Kidney (tissue), 14 donors: ENCODE results near the gene SLC44A4. TPM values are rescaled to one million over a fixed set of nuclear protein-coding genes. Genes with fewer than 3 reads are reported as not detected.
"Not testable (repeated sequence)": the region's sequence is repeated elsewhere in the genome, so short reads cannot be mapped to it uniquely, and the experiment has no call there.

Experiments used
- DNase-seq, 5 donors: peaks; one replicate each; pipeline ENCODE4 v3.0.0-alpha.2; 2013 to 2020
- FAIRE-seq: peaks from 2 replicates; lab custom pipeline; 2012; peaks lifted over from hg19 to GRCh38; lab: Jason Lieb, UNC
- H3K27ac ChIP-seq, 2 donors: one replicate each; pipeline ENCODE4 v1.7.0; 2013; ENCODE audit warnings: low read depth in 2 of 2, low read length in 2 of 2, inconsistent platforms in 1 of 2
- H3K27me3 ChIP-seq: one replicate; pipeline ENCODE4 v1.7.1; 2013; ENCODE audit warnings: low read length, inconsistent platforms; ENCODE audit not compliant: control insufficient read depth, insufficient read depth
- H3K36me3 ChIP-seq, 3 donors: one replicate each; pipeline versions ENCODE4 v1.7.0 to v1.7.1; 2013; ENCODE audit warnings: low read length in 3 of 3, control low read depth in 1 of 3, inconsistent platforms in 1 of 3; ENCODE audit not compliant: insufficient read depth in 3 of 3, control insufficient read depth in 2 of 3
- H3K4me1 ChIP-seq, 3 donors: one replicate each; pipeline versions ENCODE4 v1.7.0 to v1.7.1; 2013; ENCODE audit warnings: low read length in 3 of 3, inconsistent platforms in 1 of 3, low read depth in 1 of 3; ENCODE audit not compliant: control insufficient read depth in 2 of 3, insufficient read depth in 2 of 3
- H3K4me3 ChIP-seq, 3 donors: one replicate each; pipeline versions ENCODE4 v1.7.0 to v1.8.1; 2013; ENCODE audit warnings: low read length in 3 of 3, control low read depth in 1 of 3, inconsistent platforms in 1 of 3
- H3K9ac ChIP-seq, 3 donors: one replicate each; pipeline versions ENCODE4 v1.7.0 to v1.7.1; 2013; ENCODE audit warnings: low read length in 3 of 3, control low read depth in 1 of 3, inconsistent platforms in 1 of 3
- H3K9me3 ChIP-seq, 3 donors: one replicate each; pipeline versions ENCODE4 v1.7.0 to v1.7.1; 2013; ENCODE audit warnings: low read length in 3 of 3, control low read depth in 1 of 3, inconsistent platforms in 1 of 3; ENCODE audit not compliant: control insufficient read depth in 2 of 3, insufficient read depth in 1 of 3
- intact Hi-C: fragments of 100-400 bp; cut with DNase I; formaldehyde crosslinking; loops from one replicate; pipeline ENCODE4 v1.11.1; 2022
- polyA plus RNA-seq: library from polyadenylated mRNA; stranded (reverse); fragments of 350-450 nt; fragmentation: Illumina TruSeq; extraction: RNeasy Lipid Tissue Mini Kit (QIAGEN cat#74804); gene quantifications from one replicate; pipeline ENCODE4 v1.2.3, GENCODE V29; 2014; ENCODE audit warnings: low read depth, low replicate concordance; ENCODE audit not compliant: insufficient read depth
- total RNA-seq: library from RNA; stranded (reverse); fragmentation: NEBNext Ultra II Directional; extraction: Animal tissue kit (Norgen Biotek cat#: 25700); gene quantifications from one replicate; pipeline ENCODE4 v1.2.1, GENCODE V29; 2021
- TF ChIP-seq, protein P1 (sequence below): IDR thresholded peaks from 3 replicates; pipeline ENCODE4 v1.5.1; 2012; ENCODE audit warnings: mild to moderate bottlenecking, moderate library complexity, borderline replicate concordance; ENCODE audit not compliant: insufficient read depth; ENCODE audit errors: extremely low read depth
- donor health status: control.
- donor health status: control.
- donor health status: control.
- donor health status: control.
- donor health status: control.
- donor health status: DM: yes; HTN: yes; CAD: no.
- donor health status: Normal renal cell carcinoma (clear cell type).

Gene SLC44A4
- total and polyA plus RNA-seq, 2 donors from 2014 or later, result 37.4 to 137 TPM

DNA sequence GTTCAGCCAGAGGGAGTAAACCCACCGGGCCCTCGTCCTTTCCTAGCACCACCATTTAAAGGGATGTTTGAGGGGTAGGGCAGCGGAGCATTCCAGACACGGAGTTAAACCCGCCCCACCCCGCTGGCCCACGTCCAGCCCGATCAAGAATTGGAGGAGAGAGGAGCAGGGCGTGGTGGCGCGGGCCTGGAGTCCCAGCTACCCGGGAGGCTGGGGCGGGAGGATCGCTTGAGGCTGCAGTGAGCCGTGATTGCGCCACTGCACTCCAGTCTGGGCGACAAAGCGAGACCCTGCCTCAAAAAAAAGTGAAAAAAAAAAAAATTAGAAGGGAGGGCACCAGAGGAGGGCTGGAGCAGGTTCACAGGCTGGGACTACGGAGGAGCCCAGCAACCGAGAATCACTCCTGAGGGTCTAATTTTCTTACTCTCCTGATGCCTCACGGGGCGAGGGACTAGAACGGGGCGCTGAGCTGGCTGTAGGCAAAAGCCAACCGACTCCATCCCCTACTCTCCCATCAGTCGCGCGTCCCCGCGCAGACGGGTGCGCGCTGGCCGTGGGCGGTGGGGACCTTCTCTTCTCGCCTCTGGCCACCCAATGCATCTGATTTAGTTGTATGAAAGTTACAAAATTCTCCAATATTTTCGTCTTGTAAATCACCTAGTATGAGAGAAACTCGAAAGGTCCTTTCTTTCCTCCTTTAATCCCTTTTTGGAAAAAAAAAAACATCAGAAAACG lies 57.3 kb downstream of the SLC44A4 start:
- TF ChIP-seq, protein P1, sequence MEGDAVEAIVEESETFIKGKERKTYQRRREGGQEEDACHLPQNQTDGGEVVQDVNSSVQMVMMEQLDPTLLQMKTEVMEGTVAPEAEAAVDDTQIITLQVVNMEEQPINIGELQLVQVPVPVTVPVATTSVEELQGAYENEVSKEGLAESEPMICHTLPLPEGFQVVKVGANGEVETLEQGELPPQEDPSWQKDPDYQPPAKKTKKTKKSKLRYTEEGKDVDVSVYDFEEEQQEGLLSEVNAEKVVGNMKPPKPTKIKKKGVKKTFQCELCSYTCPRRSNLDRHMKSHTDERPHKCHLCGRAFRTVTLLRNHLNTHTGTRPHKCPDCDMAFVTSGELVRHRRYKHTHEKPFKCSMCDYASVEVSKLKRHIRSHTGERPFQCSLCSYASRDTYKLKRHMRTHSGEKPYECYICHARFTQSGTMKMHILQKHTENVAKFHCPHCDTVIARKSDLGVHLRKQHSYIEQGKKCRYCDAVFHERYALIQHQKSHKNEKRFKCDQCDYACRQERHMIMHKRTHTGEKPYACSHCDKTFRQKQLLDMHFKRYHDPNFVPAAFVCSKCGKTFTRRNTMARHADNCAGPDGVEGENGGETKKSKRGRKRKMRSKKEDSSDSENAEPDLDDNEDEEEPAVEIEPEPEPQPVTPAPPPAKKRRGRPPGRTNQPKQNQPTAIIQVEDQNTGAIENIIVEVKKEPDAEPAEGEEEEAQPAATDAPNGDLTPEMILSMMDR, result no peak
- FAIRE-seq (no peak), DNase-seq (peak; percentile 59 to 91 (median 86))
- Histone ChIP-seq H3K27me3 (no peaks in the 10 kb centered on the region), H3K9me3 (no peaks in the 10 kb centered on the region), H3K4me1 (peaks cover 2 to 22% (median 14%) of the 10 kb centered on the region in 3 donors), H3K27ac (peak overlapping the region; percentile 99 to 100), H3K4me3 (peak overlapping the region; percentile 72 to 87 (median 73)), H3K9ac (peak overlapping the region; percentile 80 to 100 (median 93)), H3K36me3 (no peaks in the 10 kb centered on the region)
- intact Hi-C loops, result no loop called here

DNA sequence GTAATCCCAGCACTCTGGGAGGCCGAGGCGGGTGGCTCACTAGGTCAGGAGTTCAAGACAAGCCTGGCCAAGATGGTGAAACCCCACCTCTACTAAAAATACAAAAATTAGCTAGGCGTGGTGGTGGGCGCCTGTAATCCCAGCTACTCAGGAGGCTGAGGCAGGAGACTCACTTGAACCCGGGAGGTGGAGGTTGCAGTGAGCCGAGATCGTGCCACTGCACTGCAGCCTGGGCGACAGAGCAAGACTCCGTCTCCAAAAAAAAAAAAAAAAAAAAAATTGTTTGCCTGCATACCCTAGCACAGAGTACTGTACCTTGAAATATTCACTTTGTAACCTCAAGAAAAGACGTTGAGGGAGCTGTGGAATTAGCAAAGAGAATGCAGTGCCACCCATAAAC lies 58.4 kb downstream of the SLC44A4 start:
- H3K36me3 ChIP-seq, FAIRE-seq, intact Hi-C loops, H3K4me3 ChIP-seq, H3K27me3 ChIP-seq, H3K9me3 ChIP-seq: not testable (repeated sequence)
- Histone ChIP-seq H3K27ac (peak overlapping the region in 1 of 2 donors; percentile 100), H3K9ac (peak overlapping the region in 1 of 3 donors; percentile 93), H3K4me1 (peaks cover 0 to 16% (median 12%) of the 10 kb centered on the region in 3 donors)
- peak in 1 of 5 donors; percentile 49 for DNase-seq

DNA sequence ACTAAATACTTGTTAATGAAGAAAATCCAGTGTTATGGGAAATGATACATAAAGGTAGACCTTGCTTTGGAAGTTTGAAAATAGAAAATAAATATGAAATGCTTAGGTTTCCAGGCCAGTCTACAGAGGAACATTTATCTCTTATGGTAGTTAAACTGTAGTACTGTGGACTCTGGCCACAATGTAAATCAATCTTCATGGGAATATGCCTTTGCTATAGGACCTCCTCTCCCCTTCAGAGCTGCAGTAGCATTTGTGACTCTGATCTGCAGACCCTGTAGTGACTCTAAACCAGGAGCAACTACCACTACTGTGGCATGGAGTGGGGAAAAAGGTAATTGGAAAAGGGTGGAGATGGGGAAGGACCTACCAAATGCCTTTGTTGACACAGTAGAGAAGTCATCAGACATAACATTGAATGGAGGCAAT lies 58.9 kb downstream of the SLC44A4 start:
- Histone ChIP-seq H3K4me3 (no peak overlapping the region), H3K9ac (peak overlapping the region in 1 of 3 donors; percentile 19), H3K9me3 (no peaks in the 10 kb centered on the region), H3K27ac (peak overlapping the region; percentile 73 to 82), H3K4me1 (peaks cover 0 to 14% (median 12%) of the 10 kb centered on the region in 3 donors), H3K36me3 (no peaks in the 10 kb centered on the region), H3K27me3 (no peaks in the 10 kb centered on the region)
- TF ChIP-seq, protein P1, result no peak
- DNase-seq, result peak in 1 of 5 donors; percentile 44
- FAIRE-seq, result no peak
- intact Hi-C loops, result no loop called here

DNA sequence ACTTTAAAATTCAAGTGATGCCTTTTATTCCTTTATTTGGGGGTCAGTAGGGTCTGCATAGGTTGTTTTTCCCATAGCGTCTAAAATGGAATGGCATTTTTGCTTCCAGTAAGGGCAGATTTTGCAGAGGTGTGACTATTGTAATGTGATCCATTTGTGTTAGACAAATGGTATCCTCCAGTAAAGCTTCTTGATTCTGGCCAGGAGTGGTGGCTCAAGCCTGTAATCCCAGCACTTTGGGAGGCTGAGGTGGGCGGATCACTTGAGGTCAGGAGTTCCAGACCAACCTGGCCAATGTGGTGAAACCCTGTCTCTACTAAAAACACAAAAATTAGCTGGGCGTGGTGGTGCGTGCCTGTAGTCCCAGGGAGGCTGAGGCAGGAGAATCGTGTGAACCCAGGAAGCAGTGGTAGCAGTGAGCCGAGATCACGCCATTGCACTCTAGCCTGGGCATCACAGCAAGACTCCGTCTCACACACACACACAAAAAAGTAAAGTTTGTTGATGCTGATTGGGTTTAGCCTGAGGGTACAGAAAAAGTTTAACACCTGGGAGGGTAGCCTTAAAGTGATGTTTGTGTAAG lies 60.8 kb downstream of the SLC44A4 start:
- peak in 1 of 5 donors; percentile 23 for DNase-seq
- H3K9me3 ChIP-seq, H3K36me3 ChIP-seq, intact Hi-C loops, H3K27me3 ChIP-seq, FAIRE-seq: not testable (repeated sequence)
- Histone ChIP-seq H3K4me1 (peaks cover 4 to 17% (median 10%) of the 10 kb centered on the region in 3 donors), H3K4me3 (peak overlapping the region; percentile 54 to 69 (median 63)), H3K9ac (peak overlapping the region in 2 of 3 donors; percentile 30 to 79), H3K27ac (peak overlapping the region; percentile 78 to 91)

DNA sequence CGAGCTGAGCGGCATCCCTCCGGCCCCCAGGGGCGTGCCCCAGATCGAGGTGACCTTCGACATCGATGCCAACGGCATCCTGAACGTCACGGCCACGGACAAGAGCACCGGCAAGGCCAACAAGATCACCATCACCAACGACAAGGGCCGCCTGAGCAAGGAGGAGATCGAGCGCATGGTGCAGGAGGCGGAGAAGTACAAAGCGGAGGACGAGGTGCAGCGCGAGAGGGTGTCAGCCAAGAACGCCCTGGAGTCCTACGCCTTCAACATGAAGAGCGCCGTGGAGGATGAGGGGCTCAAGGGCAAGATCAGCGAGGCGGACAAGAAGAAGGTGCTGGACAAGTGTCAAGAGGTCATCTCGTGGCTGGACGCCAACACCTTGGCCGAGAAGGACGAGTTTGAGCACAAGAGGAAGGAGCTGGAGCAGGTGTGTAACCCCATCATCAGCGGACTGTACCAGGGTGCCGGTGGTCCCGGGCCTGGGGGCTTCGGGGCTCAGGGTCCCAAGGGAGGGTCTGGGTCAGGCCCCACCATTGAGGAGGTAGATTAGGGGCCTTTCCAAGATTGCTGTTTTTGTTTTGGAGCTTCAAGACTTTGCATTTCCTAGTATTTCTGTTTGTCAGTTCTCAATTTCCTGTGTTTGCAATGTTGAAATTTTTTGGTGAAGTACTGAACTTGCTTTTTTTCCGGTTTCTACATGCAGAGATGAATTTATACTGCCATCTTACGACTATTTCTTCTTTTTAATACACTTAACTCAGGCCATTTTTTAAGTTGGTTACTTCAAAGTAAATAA lies 61.5 kb downstream of the SLC44A4 start:
- FAIRE-seq, intact Hi-C loops, H3K9me3 ChIP-seq, H3K36me3 ChIP-seq, H3K27me3 ChIP-seq: not testable (repeated sequence)
- DNase-seq, result peak in 2 of 5 donors; percentile 47 to 66
- Histone ChIP-seq H3K9ac (peak overlapping the region; percentile 22 to 79 (median 30)), H3K27ac (peak overlapping the region; percentile 78 to 91), H3K4me3 (peak overlapping the region; percentile 54 to 69 (median 63)), H3K4me1 (peaks cover 4 to 12% (median 10%) of the 10 kb centered on the region in 3 donors)
